Caki2 (cell line): Measurements from ENCODE around the gene KIF3B. TPM values are rescaled to one million over a fixed set of nuclear protein-coding genes. Genes with fewer than 3 reads are reported as not detected.
"Not testable (repeated sequence)": the region's sequence is repeated elsewhere in the genome, so short reads cannot be mapped to it uniquely, and the experiment has no call there.

Source experiments
- DNase-seq: peaks from one replicate; pipeline ENCODE4 v3.0.0-alpha.2; 2015; ENCODE audit warnings: low read depth
- in situ Hi-C: cut with HindIII; loops from 2 replicates; pipeline ENCODE4 v1.10.0; 2016; ENCODE audit warnings: low sequenced_read_pairs, low pct_unique_long_range_greater_than_20kb, mixed read lengths
- total RNA-seq: library from RNA; depleted of rRNA; stranded (reverse); fragments of >200 nt; shearing (Covaris generic); gene quantifications from 2 replicates; pipeline ENCODE4 v1.2.3, GENCODE V29; 2014; ENCODE audit warnings: low replicate concordance

KIF3B gene
- total RNA-seq, 1 experiment from 2014 or later: 19.3 TPM

- no peak for DNase-seq
- in situ Hi-C loops: no loop called here
Measured at GRCh38 chr20:32244150-32244823, 33.2 kb upstream of the KIF3B start.

GRCh38 chr20:32244959-32245358 is 32.5 kb upstream of the KIF3B start:
- no peak for DNase-seq
- in situ Hi-C loops: no loop called here

GRCh38 chr20:32246208-32246607 is 31.2 kb upstream of the KIF3B start:
- in situ Hi-C loops, DNase-seq: not testable (repeated sequence)

GRCh38 chr20:32248043-32248442 is 29.4 kb upstream of the KIF3B start:
- in situ Hi-C loops: no loop called here
- no peak for DNase-seq

GRCh38 chr20:32249030-32249738 is 28.3 kb upstream of the KIF3B start:
- no peak for DNase-seq
- in situ Hi-C loops: no loop called here

GRCh38 chr20:32251470-32251869 is 26.0 kb upstream of the KIF3B start:
- no peak for DNase-seq
- in situ Hi-C loops: no loop called here

GRCh38 chr20:32252189-32252588 is 25.3 kb upstream of the KIF3B start:
- in situ Hi-C loops: no loop called here

GRCh38 chr20:32260973-32261372 is 16.5 kb upstream of the KIF3B start:
- in situ Hi-C loops, DNase-seq: not testable (repeated sequence)

More at GRCh38 chr20:32252189-32252588, 25.3 kb upstream of the KIF3B start:
- no peak for DNase-seq

GRCh38 chr20:32261644-32262043 is 15.8 kb upstream of the KIF3B start:
- in situ Hi-C loops: no loop called here

GRCh38 chr20:32263398-32263954 is 14.0 kb upstream of the KIF3B start:
- in situ Hi-C loops: no loop called here
- no peak for DNase-seq

More at GRCh38 chr20:32261644-32262043, 15.8 kb upstream of the KIF3B start:
- DNase-seq: no peak

- DNase-seq: no peak
- in situ Hi-C loops: no loop called here
Measured at GRCh38 chr20:32271620-32272019, 5.8 kb upstream of the KIF3B start.

GRCh38 chr20:32274359-32274758 is 3.1 kb upstream of the KIF3B start:
- in situ Hi-C loops: no loop called here
- DNase-seq: no peak

GRCh38 chr20:32275163-32275562 is 2.3 kb upstream of the KIF3B start:
- DNase-seq, in situ Hi-C loops: not testable (repeated sequence)

GRCh38 chr20:32278199-32278643 is 770 bp downstream of the KIF3B start:
- no peak for DNase-seq
- in situ Hi-C loops: no loop called here

GRCh38 chr20:32281711-32282110 is 4.3 kb downstream of the KIF3B start:
- no peak for DNase-seq
- in situ Hi-C loops: no loop called here

- DNase-seq: no peak
- in situ Hi-C loops: no loop called here
Measured at GRCh38 chr20:32282461-32282860, 5.0 kb downstream of the KIF3B start.

- in situ Hi-C loops: no loop called here
- no peak for DNase-seq
Measured at GRCh38 chr20:32285082-32285620, 7.7 kb downstream of the KIF3B start.

GRCh38 chr20:32285621-32286371 is 8.3 kb downstream of the KIF3B start:
- peak; percentile 30 for DNase-seq
- in situ Hi-C loops: no loop called here
